ENCODE measurements around the gene SPATS2.

Gene SPATS2

DNA sequence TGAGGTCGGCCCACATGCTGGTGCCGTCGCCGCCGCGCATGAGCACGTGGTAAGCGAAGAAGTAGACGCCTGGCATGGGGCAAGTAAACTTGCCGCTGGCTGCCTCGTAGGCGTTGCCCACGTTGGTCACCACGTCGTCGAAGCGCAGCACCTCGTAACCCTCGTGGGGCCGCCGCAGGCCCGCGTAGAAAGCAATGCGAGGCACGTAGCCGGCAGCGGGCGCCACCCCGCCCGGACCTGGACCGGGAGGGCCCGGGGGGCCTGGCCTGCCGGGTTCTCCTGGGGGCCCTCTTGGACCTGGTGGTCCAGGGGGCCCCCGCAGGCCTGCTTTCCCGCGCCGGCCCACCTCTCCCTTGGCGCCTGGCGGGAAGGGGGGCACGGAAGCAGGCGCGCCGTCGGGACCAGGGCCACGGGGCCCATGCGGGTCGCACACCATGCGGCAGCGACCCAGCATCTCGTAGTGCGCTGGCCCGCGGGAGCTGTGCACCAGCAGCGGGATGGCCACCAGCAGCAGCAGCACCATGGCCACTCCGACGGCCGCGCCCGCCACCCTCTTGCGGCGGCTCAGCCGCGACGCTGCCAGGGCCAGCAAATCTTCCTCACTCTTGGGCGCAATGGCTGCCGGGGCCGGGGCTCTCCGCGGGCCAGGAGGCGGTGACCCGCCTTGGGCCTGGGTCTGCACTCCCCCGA is 31.2 kb upstream of the SPATS2 start:
- H3K4me1 ChIP-seq: peaks cover 13% of the 10 kb centered on the region
- H3K9ac ChIP-seq: no peak overlapping the region
- H3K4me2 ChIP-seq: peak overlapping the region; percentile 75
- H4K20me1 ChIP-seq: peaks cover 92% of the 10 kb centered on the region
- H3K9me3 ChIP-seq: no peaks in the 10 kb centered on the region
- H3K4me3 ChIP-seq: 0 out of 2 replicates have a peak overlapping the region, but pooled peaks have one; percentile 54
- H3K36me3 ChIP-seq: peaks cover 5% of the 10 kb centered on the region
- peaks cover 100% of the 10 kb centered on the region for H3K27me3 ChIP-seq
- no peak overlapping the region for H3K27ac ChIP-seq
- TF ChIP-seq Cebpa-rat (IDR thresholded peaks at IDR 0.05): no peak

GRCh38 chr12:49336645-49337584 is 30.3 kb upstream of the SPATS2 start, which contains the start of gene C1QL4:
Gene C1QL4 (minus strand): TSS chr12:49337188. CDS start chr12:49336477, 711 bp downstream.
- H3K9me3 ChIP-seq: no peaks in the 10 kb centered on the region
- H3K36me3 ChIP-seq: no peaks in the 10 kb centered on the region
- no peak for TF ChIP-seq Cebpa-rat (IDR thresholded peaks at IDR 0.05)
- peak within 1 kb of the TSS; percentile 75 for H3K4me2 ChIP-seq
- H3K4me1 ChIP-seq: peaks cover 13% of the 10 kb centered on the region
- H3K4me3 ChIP-seq: peak within 1 kb of the TSS; percentile 54
- no peak within 1 kb of the TSS for H3K9ac ChIP-seq
- peaks cover 92% of the 10 kb centered on the region for H4K20me1 ChIP-seq
- no peak within 1 kb of the TSS for H3K27ac ChIP-seq
- H3K27me3 ChIP-seq: peaks cover 100% of the 10 kb centered on the region

DNA sequence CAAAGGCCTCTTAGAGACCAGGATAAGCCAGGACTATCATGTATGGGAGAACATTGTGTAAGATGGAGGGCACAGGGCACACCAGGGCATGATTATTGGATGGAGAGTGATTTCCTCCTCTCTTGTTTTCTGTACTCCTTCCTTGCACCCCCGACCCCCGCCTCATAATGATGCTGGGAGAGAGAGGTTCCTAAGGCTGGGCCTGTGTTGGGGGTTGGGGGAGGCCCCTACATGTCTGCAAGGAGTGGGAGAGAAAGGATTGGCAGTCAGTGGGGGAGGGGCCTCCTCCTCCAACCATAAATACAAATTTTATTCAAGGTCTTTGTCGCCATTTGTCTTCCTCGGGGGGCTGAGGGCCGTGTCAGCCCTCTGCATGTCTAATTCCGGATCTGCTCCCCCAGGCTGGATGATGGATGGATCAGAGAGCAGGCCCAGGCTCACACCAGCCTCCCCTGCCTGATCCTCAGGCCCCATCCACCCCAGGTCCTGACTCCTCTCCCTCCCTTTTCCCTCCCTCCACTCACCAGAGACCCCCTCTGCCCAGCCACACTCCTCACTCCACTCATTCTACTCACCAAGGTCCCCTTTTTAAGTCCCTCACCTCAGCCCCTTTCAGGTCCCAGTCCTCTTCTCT is 28.3 kb upstream of the SPATS2 start:
- Histone ChIP-seq H3K36me3 (no peaks in the 10 kb centered on the region), H3K4me2 (no peak overlapping the region), H3K4me3 (no peak overlapping the region), H3K9me3 (no peaks in the 10 kb centered on the region), H3K27ac (no peak overlapping the region), H3K27me3 (peaks cover 100% of the 10 kb centered on the region), H4K20me1 (peaks cover 93% of the 10 kb centered on the region), H3K4me1 (peaks cover 33% of the 10 kb centered on the region), H3K9ac (no peak overlapping the region)
- TF ChIP-seq Cebpa-rat (IDR thresholded peaks at IDR 0.05): no peak

GRCh38 chr12:49339464-49339861 is 27.8 kb upstream of the SPATS2 start:
- Histone ChIP-seq H3K27me3 (peaks cover 100% of the 10 kb centered on the region), H3K9ac (no peak overlapping the region), H3K27ac (no peak overlapping the region), H4K20me1 (peaks cover 93% of the 10 kb centered on the region), H3K9me3 (no peaks in the 10 kb centered on the region), H3K4me2 (no peak overlapping the region), H3K4me1 (peaks cover 38% of the 10 kb centered on the region), H3K36me3 (no peaks in the 10 kb centered on the region), H3K4me3 (no peak overlapping the region)
- TF ChIP-seq Cebpa-rat (IDR thresholded peaks at IDR 0.05): no peak

- Histone ChIP-seq H3K4me2 (no peak overlapping the region), H3K27me3 (peaks cover 100% of the 10 kb centered on the region), H3K9ac (no peak overlapping the region), H3K36me3 (no peaks in the 10 kb centered on the region), H3K4me1 (peaks cover 45% of the 10 kb centered on the region), H3K27ac (no peak overlapping the region), H4K20me1 (peaks cover 87% of the 10 kb centered on the region), H3K4me3 (no peak overlapping the region), H3K9me3 (no peaks in the 10 kb centered on the region)
- TF ChIP-seq Cebpa-rat (IDR thresholded peaks at IDR 0.05): no peak
Measured at GRCh38 chr12:49340095-49340870, 27.0 kb upstream of the SPATS2 start.

DNA sequence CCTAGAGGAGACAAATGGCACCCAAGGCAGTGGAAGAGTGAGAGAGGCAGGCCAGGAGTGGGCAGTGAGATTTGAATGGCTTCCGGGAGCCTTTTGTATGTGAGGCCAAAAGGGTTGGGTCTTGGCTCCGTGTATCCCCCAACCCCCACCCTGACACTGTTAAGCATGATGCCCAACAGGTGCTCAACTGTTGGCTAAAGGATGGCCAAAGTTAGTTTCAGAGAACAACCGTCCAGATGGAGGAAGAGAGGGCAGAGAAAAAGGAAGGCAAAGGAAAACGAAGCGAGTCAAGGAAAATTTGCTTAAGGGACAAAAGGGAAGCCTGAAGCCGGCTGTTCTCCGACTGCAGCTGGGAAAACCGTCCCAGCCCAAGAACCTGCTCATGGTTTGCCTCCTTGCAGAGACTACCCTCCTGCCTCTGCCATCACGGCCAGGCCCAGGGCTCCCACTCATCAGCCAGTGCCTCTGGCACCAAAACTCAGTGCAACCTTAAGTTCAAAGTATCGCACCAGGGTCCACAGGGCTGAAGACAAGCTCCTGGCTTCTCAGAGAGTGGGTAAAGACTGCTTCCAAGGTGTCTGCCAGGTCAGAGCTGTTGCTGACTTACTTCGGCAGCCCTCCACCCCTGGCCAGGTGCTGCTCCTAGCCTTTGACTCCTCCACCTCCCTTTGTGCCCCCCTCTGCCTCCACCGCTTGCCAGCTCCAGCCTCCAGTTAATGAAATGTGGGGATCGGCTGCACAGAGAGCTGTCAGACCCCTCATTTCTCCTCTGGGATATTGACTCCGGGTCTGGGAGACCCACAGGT is 26.1 kb upstream of the SPATS2 start:
- Histone ChIP-seq H3K27me3 (peaks cover 100% of the 10 kb centered on the region), H3K27ac (no peak overlapping the region), H3K36me3 (no peaks in the 10 kb centered on the region), H3K4me3 (no peak overlapping the region), H3K9me3 (no peaks in the 10 kb centered on the region), H4K20me1 (peaks cover 86% of the 10 kb centered on the region), H3K4me1 (peaks cover 53% of the 10 kb centered on the region), H3K4me2 (no peak overlapping the region), H3K9ac (no peak overlapping the region)
- no peak for TF ChIP-seq Cebpa-rat (IDR thresholded peaks at IDR 0.05)

- TF ChIP-seq Cebpa-rat (IDR thresholded peaks at IDR 0.05): no peak
- Histone ChIP-seq H3K36me3 (no peaks in the 10 kb centered on the region), H3K27me3 (peaks cover 100% of the 10 kb centered on the region), H3K9me3 (no peaks in the 10 kb centered on the region), H3K4me3 (peak overlapping the region; percentile 56; the same call in 1 of the 2 replicates), H3K4me1 (peaks cover 54% of the 10 kb centered on the region), H3K27ac (no peak overlapping the region), H4K20me1 (peaks cover 86% of the 10 kb centered on the region), H3K4me2 (peak overlapping the region; percentile 64; the same call in 1 of the 2 replicates), H3K9ac (no peak overlapping the region)
Measured at GRCh38 chr12:49341777-49342065, 25.5 kb upstream of the SPATS2 start.

DNA sequence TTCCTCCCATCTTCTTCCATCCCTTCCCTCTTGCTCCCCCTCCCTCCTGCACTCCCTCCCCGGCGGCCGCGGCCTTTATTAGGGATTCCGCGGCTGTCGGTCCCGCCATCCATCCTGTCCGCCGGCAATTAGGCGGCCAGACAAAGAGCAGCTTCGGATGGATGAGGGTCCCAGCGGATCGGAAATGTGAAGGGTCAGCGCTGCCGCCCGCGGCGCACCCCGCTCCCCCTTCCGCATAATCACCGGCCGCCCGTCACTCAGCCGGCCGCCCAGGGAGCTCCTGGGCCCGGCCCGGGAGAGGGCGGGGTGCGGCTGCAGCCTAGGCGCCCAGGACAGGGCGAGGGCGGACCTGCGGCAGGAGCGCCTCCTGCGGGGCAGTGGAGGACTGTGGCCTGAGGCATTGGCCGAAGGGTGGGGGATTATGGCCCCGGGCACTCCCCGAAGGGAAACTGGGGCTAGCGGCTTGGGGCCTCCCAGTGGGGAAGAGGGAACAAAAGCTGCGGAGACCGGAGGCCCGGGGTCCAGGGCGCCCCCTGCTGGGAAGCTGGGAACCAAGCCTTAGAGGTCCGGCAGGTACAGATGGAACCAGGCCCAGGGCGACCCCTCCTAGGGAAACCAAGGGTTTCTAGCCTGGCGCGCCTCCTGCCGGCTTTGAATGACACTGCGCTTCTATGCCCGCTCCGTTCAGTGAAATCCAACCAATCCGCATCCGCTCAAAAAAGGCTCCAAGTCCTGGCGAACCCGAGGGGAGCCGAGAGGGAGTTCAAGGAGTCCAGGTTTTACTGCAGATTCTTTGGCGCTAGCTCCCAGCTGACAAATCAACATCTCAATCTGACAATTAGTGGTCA is 25.0 kb upstream of the SPATS2 start:
- peak overlapping the region; percentile 64 for H3K4me2 ChIP-seq
- no peak for TF ChIP-seq Cebpa-rat (IDR thresholded peaks at IDR 0.05)
- no peak overlapping the region for H3K27ac ChIP-seq
- H4K20me1 ChIP-seq: peaks cover 89% of the 10 kb centered on the region
- no peak overlapping the region for H3K9ac ChIP-seq
- no peaks in the 10 kb centered on the region for H3K36me3 ChIP-seq
- no peaks in the 10 kb centered on the region for H3K9me3 ChIP-seq
- H3K27me3 ChIP-seq: peaks cover 100% of the 10 kb centered on the region
- H3K4me1 ChIP-seq: peaks cover 55% of the 10 kb centered on the region
- peak overlapping the region; percentile 56 for H3K4me3 ChIP-seq

Measured in BLaER1 (cell line).